Natural killer cell treated with Interleukin-12 subunit alpha and Interleukin-12 subunit beta and Interleukin-15 and Interleukin-18, amount 100 ng/mL, for 72 hours (primary cell): Measurements from ENCODE around the gene VDAC1. TPM values are rescaled to one million over a fixed set of nuclear protein-coding genes. Genes with fewer than 3 reads are reported as not detected.
"Not testable (repeated sequence)": the region's sequence is repeated elsewhere in the genome, so short reads cannot be mapped to it uniquely, and the experiment has no call there.

ENCODE experiments used
- ATAC-seq, 2 donors: fragments of 150-1000 bp; cut with Tn5 transposase in 1 of 2; sonication (Bioruptor Pico), chemical (Tn5 transposase) in 1 of 2; 2 replicates each; pipeline ENCODE4 v1.10.0; 2021
- DNase-seq: peaks from one replicate; pipeline ENCODE4 v3.0.0; 2022; ENCODE audit warnings: low spot score
- H3K27ac Mint-ChIP-seq, 2 donors: 1 replicate in 1 of 2; 2 replicates in 1 of 2; pipeline ENCODE4 v1.8.0; 2022; ENCODE audit warnings: mixed read lengths in 2 of 2, mild to moderate bottlenecking in 1 of 2, moderate library complexity in 1 of 2
- H3K27me3 Mint-ChIP-seq, 2 donors: 1 replicate in 1 of 2; 2 replicates in 1 of 2; pipeline ENCODE4 v1.8.0; 2022; ENCODE audit warnings: mixed read lengths in 2 of 2
- H3K36me3 Mint-ChIP-seq: one replicate; pipeline ENCODE4 v1.8.0; 2022; ENCODE audit warnings: mixed read lengths
- H3K4me1 Mint-ChIP-seq, 2 donors: 1 replicate in 1 of 2; 2 replicates in 1 of 2; pipeline ENCODE4 v1.8.0; 2022; ENCODE audit warnings: low read depth in 2 of 2, mixed read lengths in 2 of 2, mild to moderate bottlenecking in 1 of 2
- H3K4me3 Mint-ChIP-seq: one replicate; pipeline ENCODE4 v1.8.0; 2022; ENCODE audit warnings: mixed read lengths
- H3K9me3 Mint-ChIP-seq: 2 replicates; pipeline ENCODE4 v1.8.0; 2022; ENCODE audit warnings: mixed read lengths
- total RNA-seq, 2 donors: library from RNA; stranded (reverse); gene quantifications; one replicate each; pipeline ENCODE4 v1.2.3, GENCODE V29; 2022

The VDAC1 gene
- total RNA-seq, 2 donors from 2014 or later: 325 to 329 TPM

- no peak for DNase-seq
- Mint-ChIP-seq H3K4me1 (no peaks in the 10 kb centered on the region), H3K27ac (no peak overlapping the region)
Measured at GRCh38 chr5:133942614-133943474, 61.9 kb downstream of the VDAC1 start.

GRCh38 chr5:133941456-133942196 is 63.1 kb downstream of the VDAC1 start:
- Mint-ChIP-seq H3K36me3 (no peaks in the 10 kb centered on the region), H3K4me1 (no peaks in the 10 kb centered on the region), H3K27me3 (peaks cover 0 to 3% of the 10 kb centered on the region in 2 donors), H3K27ac (no peak overlapping the region), H3K4me3 (no peak overlapping the region), H3K9me3 (no peaks in the 10 kb centered on the region)
- no peak for ATAC-seq
- DNase-seq: no peak

More at GRCh38 chr5:133942614-133943474, 61.9 kb downstream of the VDAC1 start:
- H3K4me3 Mint-ChIP-seq: no peak overlapping the region
- no peaks in the 10 kb centered on the region for H3K36me3 Mint-ChIP-seq
- H3K27me3 Mint-ChIP-seq: peaks cover 0 to 3% of the 10 kb centered on the region in 2 donors
- ATAC-seq: no peak
- no peaks in the 10 kb centered on the region for H3K9me3 Mint-ChIP-seq

GRCh38 chr5:133939668-133940067 is 65.1 kb downstream of the VDAC1 start:
- Mint-ChIP-seq H3K4me3 (no peak overlapping the region), H3K9me3 (no peaks in the 10 kb centered on the region), H3K36me3 (no peaks in the 10 kb centered on the region), H3K27me3 (no peaks in the 10 kb centered on the region), H3K4me1 (no peaks in the 10 kb centered on the region), H3K27ac (no peak overlapping the region)
- no peak for ATAC-seq
- no peak for DNase-seq

- Mint-ChIP-seq H3K27me3 (peaks cover 0 to 2% of the 10 kb centered on the region in 2 donors), H3K9me3 (no peaks in the 10 kb centered on the region), H3K4me3 (no peak overlapping the region), H3K4me1 (no peaks in the 10 kb centered on the region), H3K36me3 (no peaks in the 10 kb centered on the region), H3K27ac (no peak overlapping the region)
- ATAC-seq: no peak
- DNase-seq: no peak
Measured at GRCh38 chr5:133938929-133939328, 65.8 kb downstream of the VDAC1 start.

GRCh38 chr5:133938039-133938821 is 66.5 kb downstream of the VDAC1 start:
- Mint-ChIP-seq H3K4me1 (no peaks in the 10 kb centered on the region), H3K4me3 (no peak overlapping the region), H3K36me3 (no peaks in the 10 kb centered on the region), H3K27ac (no peak overlapping the region), H3K9me3 (no peaks in the 10 kb centered on the region), H3K27me3 (peaks cover 0 to 2% of the 10 kb centered on the region in 2 donors)
- ATAC-seq (no peak), DNase-seq (no peak)

- DNase-seq: not testable (repeated sequence)
Measured at GRCh38 chr5:133937628-133938027, 67.1 kb downstream of the VDAC1 start.

GRCh38 chr5:133936651-133937015 is 68.1 kb downstream of the VDAC1 start:
- H3K4me1 Mint-ChIP-seq: no peaks in the 10 kb centered on the region
- no peaks in the 10 kb centered on the region for H3K9me3 Mint-ChIP-seq
- H3K36me3 Mint-ChIP-seq: no peaks in the 10 kb centered on the region
- no peak overlapping the region for H3K4me3 Mint-ChIP-seq
- peaks cover 0 to 2% of the 10 kb centered on the region in 2 donors for H3K27me3 Mint-ChIP-seq
- no peak for ATAC-seq
- H3K27ac Mint-ChIP-seq: no peak overlapping the region
- no peak for DNase-seq

More at GRCh38 chr5:133937628-133938027, 67.1 kb downstream of the VDAC1 start:
- not testable (repeated sequence) for ATAC-seq, H3K9me3 Mint-ChIP-seq, H3K27ac Mint-ChIP-seq, H3K27me3 Mint-ChIP-seq, H3K36me3 Mint-ChIP-seq, H3K4me3 Mint-ChIP-seq, H3K4me1 Mint-ChIP-seq

- H3K4me1 Mint-ChIP-seq, H3K36me3 Mint-ChIP-seq, DNase-seq, H3K27me3 Mint-ChIP-seq, H3K9me3 Mint-ChIP-seq, H3K27ac Mint-ChIP-seq, H3K4me3 Mint-ChIP-seq, ATAC-seq: not testable (repeated sequence)
Measured at GRCh38 chr5:133935991-133936650, 68.7 kb downstream of the VDAC1 start.

- Mint-ChIP-seq H3K4me1 (peaks cover 0 to 6% of the 10 kb centered on the region in 2 donors), H3K27me3 (peaks cover 0 to 2% of the 10 kb centered on the region in 2 donors), H3K4me3 (no peak overlapping the region), H3K36me3 (no peaks in the 10 kb centered on the region), H3K27ac (no peak overlapping the region), H3K9me3 (no peaks in the 10 kb centered on the region)
- no peak for ATAC-seq
- DNase-seq: no peak
Measured at GRCh38 chr5:133935667-133935940, 69.2 kb downstream of the VDAC1 start.

- DNase-seq (no peak), ATAC-seq (no peak)
- H3K4me1 Mint-ChIP-seq: peaks cover 5 to 12% of the 10 kb centered on the region in 2 donors
- no peak overlapping the region for H3K4me3 Mint-ChIP-seq
- peaks cover 0 to 2% of the 10 kb centered on the region in 2 donors for H3K27me3 Mint-ChIP-seq
- no peak overlapping the region for H3K27ac Mint-ChIP-seq
- H3K9me3 Mint-ChIP-seq: no peaks in the 10 kb centered on the region
- no peaks in the 10 kb centered on the region for H3K36me3 Mint-ChIP-seq
Measured at GRCh38 chr5:133934822-133935666, 69.7 kb downstream of the VDAC1 start.

- peaks cover 0 to 2% of the 10 kb centered on the region in 2 donors for H3K27me3 Mint-ChIP-seq
- ATAC-seq (no peak), DNase-seq (no peak)
- no peaks in the 10 kb centered on the region for H3K9me3 Mint-ChIP-seq
- no peak overlapping the region for H3K27ac Mint-ChIP-seq
- H3K4me3 Mint-ChIP-seq: no peak overlapping the region
- H3K36me3 Mint-ChIP-seq: no peaks in the 10 kb centered on the region
- H3K4me1 Mint-ChIP-seq: peaks cover 9 to 14% of the 10 kb centered on the region in 2 donors
Measured at GRCh38 chr5:133934311-133934710, 70.5 kb downstream of the VDAC1 start.

GRCh38 chr5:133933670-133934295 is 71.0 kb downstream of the VDAC1 start:
- H3K27me3 Mint-ChIP-seq: peaks cover 0 to 2% of the 10 kb centered on the region in 2 donors
- peaks cover 9 to 14% of the 10 kb centered on the region in 2 donors for H3K4me1 Mint-ChIP-seq
- H3K36me3 Mint-ChIP-seq: no peaks in the 10 kb centered on the region
- ATAC-seq (peak in 1 of 2 donors; percentile 13), DNase-seq (peak; percentile 23)
- H3K4me3 Mint-ChIP-seq: no peak overlapping the region
- H3K9me3 Mint-ChIP-seq: no peaks in the 10 kb centered on the region
- H3K27ac Mint-ChIP-seq: no peak overlapping the region
